Measurements from ENCODE around the gene MEGF10.

Gene MEGF10

DNA sequence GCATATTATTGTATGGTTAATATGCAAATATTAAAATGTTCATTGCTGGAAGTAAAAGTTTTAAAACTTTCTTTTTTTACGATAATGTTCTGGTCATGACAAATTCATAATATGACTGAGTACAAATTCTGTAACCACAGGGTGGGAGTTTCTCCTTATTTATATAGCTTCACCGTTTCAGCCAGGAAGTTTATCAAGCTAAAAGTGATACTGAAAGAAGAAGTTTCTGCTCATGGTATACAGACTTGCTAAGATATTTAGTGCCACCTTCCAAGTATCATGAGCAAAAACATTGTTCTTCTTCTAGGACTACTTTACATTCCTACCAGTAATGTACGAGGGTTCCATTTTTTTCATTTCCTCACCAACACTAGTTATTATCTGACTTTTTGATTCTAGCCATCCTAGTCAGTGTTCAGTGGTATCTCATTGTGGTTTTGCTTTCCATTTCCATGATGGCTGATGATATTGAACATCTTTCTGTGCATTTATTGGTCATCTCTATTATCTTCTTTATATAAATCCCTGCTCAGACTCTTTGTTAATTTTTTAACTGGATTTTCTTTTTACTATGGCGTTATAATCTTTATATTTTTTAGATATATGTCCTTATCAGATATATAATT, 132.7 kb downstream of the MEGF10 start:
- no peak overlapping the region for H3K4me3 ChIP-seq (ENCODE audit: low read length)
- no peak for DNase-seq (ENCODE audit: low read depth, low spot score)

DNA sequence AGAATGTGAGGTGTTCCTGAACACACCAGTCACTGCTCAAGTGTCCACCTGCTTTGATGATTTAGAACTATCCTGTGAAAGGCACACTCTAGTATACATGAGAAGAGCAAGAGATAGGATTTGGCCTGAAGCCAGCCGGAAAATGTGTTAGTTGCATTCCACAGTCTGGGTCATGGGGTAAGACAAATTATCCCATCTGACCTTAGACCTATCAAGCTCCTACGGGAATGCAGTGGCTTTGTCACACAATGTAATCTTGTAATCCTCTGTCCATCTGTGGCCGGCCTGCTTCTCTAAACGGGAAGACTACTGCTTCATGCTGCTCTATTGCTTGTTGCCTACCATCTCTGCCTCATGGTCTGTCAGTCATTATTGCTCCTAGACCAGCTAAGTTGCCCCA, 134.4 kb downstream of the MEGF10 start:
- H3K4me3 ChIP-seq (ENCODE audit: low read length): no peak overlapping the region
- no peak for DNase-seq (ENCODE audit: low read depth, low spot score)

DNA sequence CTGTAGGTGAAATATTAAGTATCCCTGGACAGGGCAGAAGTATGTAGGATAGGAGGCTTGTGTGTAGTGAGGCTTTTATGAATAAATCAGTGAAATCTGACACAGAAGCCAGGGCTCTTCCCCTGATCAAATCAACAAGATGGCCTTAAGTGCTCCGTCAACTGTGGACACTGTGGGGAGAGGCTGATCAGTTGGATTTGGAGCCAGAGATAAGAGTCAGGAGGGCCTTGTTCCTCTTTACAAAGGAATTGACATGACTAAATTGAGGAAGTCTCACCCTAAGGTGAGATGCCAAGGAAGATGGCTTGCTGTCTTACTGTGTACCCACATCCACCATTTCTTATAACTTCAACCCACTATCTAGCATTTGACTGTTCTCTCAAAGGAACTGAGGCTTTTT, 135.3 kb downstream of the MEGF10 start:
- DNase-seq (ENCODE audit: low read depth, low spot score): no peak
- no peak overlapping the region for H3K4me3 ChIP-seq (ENCODE audit: low read length)

DNA sequence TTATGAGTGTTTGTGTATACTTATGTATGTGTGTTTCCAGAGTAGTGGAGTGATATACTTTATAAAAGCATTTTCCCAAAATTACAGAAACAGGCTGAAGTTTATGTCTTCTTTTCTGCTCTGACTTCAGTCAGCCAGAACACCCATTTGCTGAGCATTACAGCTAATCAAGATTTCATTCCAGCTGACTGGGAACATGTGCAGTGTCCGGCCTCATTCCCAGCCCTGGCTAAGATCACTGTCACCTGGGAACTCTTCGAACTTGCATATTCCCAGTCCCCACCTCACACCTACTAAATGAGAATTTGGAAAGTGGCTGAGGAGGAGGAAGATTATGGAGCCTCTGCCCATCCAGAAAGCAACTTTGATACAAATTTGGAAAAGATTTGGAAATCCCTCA, 136.1 kb downstream of the MEGF10 start:
- H3K4me3 ChIP-seq (ENCODE audit: low read length): no peak overlapping the region
- no peak for DNase-seq (ENCODE audit: low read depth, low spot score)

DNA sequence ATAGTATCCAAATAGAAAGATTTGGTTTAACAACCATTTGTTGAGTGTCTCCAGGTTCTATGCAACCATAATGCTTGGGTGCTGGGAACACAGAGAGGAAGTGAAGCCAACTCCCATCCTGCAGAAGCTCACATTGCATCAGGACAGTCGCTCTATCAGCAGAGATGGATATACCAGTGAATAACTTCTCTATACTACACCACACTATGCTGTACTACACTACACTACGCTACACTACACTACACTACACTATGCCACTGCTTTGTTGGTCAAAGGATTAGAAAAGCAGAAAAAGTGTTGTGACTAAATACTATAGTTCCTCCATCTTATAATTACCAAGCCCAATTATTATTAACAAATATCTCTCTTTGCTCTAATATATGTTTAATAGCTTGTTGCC, 137.7 kb downstream of the MEGF10 start:
- no peak overlapping the region for H3K4me3 ChIP-seq (ENCODE audit: low read length)
- no peak for DNase-seq (ENCODE audit: low read depth, low spot score)

DNA sequence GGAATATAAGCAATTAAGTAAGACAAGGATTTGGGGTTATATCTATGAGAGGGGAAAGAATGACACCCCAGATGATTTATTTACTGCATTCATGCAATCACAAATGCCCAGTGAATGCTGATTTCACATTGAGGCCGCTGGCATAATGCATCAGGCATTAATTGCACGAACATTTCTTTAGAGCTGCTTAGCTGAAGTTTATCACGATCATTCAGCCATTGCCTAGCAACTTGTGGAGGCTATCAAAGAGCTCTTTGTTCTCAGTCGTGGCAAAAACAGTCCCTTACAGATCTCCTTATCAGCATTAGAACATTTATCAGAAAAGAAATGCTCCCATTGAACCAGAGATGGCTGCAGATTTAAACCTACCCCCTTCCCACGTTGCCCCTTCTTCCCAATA, 138.2 kb downstream of the MEGF10 start:
- no peak overlapping the region for H3K4me3 ChIP-seq (ENCODE audit: low read length)
- DNase-seq (ENCODE audit: low read depth, low spot score): no peak

DNA sequence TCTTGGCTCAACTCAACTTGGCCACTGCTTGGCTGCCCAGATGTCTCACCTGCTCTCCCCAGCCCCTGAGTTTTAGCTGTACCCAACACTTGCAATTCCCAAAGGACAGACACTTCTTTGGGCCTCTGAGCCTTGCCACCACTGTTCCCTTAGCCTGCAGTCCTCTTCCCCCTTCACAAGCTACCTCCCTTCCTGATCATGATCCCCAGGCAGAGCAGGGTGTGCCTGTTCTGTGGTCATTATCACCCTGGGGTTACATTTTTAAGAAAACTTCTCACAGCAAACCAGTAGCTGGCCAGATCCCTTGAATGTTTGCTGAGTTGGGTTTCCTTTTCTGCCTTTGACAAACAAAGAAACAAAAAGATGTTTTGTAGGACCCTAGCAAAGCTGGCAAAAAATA, 139.3 kb downstream of the MEGF10 start:
- no peak for DNase-seq (ENCODE audit: low read depth, low spot score)
- no peak overlapping the region for H3K4me3 ChIP-seq (ENCODE audit: low read length)

DNA sequence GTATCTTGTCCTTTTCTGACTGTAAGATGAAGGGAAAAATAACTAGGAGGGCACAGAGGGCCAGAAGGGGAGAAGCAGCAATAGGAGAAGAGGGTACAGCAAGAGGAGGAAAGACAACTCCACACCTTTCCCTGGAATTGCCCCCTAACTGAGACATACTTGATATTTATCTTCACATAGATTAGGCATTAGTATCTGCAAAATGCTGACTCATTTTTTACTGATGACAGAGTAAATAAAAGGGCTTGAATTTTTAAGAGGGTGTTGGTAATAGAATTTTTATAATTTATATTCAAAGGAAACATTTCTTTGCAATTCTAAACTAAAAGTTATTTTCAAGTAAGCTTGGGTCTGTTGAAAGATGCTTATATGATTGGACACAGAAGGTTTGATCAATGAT, 140.0 kb downstream of the MEGF10 start:
- no peak overlapping the region for H3K4me3 ChIP-seq (ENCODE audit: low read length)
- no peak for DNase-seq (ENCODE audit: low read depth, low spot score)

DNA sequence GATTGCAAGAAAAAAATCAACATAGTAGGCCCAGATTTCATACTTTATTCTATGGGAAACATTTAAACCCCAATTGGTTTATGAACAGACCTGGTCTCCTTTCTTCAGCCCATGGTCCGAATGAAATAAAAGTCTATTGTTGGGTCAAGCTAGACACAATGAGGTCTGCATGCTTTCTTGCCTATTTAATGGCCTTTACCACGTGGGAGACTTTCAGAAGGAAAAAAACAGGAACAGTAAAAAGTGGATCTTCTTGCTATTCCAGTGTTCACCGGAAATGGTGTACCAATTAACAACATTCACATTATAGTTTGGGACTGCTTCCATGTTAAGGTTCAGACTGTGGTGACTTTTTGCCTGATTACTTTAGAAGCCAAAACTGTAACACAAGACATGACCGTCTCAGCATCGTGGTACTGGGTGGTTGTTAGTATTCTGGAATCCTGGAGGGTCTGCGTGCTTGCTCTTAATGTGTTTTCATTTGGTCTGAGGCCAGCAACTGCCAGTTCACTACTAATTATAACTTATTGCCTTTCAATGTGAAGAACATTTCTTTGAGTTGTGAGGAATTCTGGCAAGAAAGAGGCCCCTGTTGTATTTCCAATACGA, 141.5 kb downstream of the MEGF10 start:
- H3K4me3 ChIP-seq (ENCODE audit: low read length): no peak overlapping the region
- no peak for DNase-seq (ENCODE audit: low read depth, low spot score)

DNA sequence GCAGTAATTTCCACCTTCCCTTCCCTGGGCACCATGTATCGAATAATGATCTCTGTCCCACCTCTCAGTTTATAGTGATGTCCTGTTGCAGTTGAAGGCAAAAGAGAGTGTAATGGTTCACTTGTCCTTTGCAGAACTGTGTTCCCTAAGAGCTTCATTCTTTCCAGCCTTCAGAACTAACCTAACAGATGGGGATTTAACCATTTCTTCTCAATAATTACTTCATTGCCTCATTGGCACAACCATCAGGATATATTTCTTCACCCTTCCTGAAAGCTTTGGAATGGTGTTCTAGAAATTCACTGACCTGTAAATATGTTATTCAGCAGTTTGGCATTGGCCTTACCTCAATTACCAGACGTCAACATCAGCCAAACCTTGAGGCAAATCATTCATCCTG, 142.9 kb downstream of the MEGF10 start:
- no peak overlapping the region for H3K4me3 ChIP-seq (ENCODE audit: low read length)
- no peak for DNase-seq (ENCODE audit: low read depth, low spot score)

DNA sequence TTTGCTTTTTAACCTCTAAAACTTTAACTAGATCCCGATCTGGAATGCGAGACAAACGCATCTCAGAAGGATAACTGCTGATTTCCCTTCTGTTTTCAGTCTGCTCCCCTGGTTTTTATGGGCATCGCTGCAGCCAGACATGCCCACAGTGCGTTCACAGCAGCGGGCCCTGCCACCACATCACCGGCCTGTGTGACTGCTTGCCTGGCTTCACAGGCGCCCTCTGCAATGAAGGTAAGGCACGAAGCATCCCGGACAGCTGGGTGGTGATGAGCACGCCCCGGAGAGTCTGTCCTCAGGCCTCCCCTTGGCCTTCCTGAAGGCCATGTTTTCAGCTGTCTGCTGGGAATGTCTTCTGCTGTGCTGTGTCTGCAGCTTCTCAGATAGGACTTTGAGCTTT, 144.0 kb downstream of the MEGF10 start:
- no peak for DNase-seq (ENCODE audit: low read depth, low spot score)
- H3K4me3 ChIP-seq (ENCODE audit: low read length): no peak overlapping the region

DNA sequence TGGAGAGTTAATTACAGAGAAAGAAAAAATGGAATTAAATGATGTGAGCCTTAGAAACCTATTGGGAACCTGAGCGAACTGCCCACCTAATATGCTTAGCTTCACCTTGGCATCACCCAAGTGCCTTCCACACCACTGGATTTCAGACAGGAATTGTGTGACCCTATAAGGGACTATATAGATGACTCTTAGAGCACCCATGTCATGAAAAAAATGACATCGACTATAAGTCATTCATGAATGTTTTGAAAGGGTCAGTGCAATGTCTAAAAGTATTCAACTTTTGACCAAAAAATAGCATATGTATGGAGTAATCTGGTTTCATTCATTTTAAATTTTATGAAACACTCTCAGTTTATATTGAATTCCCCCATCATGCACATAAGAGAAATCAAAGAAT, 145.2 kb downstream of the MEGF10 start:
- no peak for DNase-seq (ENCODE audit: low read depth, low spot score)
- H3K4me3 ChIP-seq (ENCODE audit: low read length): no peak overlapping the region

DNA sequence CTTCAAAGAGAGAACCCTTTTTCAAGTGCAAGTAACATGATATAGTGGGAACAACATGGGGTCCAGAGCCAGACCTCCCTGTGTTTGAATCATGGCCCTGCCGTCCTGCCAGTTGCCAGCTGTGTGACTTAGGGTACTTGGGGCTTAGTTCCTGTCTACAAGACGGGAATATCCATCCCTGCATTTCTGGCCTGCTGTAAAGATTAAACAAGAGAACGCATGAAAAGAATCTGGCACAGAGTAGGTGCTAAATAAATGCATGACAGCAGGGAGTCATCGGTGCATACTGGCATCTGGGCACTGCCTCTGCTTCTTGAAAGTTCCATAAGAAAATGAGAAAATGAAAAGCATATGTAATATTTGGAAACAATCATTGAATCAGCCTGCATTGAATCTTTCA, 149.0 kb downstream of the MEGF10 start:
- H3K4me3 ChIP-seq (ENCODE audit: low read length): no peak overlapping the region
- no peak for DNase-seq (ENCODE audit: low read depth, low spot score)

DNA sequence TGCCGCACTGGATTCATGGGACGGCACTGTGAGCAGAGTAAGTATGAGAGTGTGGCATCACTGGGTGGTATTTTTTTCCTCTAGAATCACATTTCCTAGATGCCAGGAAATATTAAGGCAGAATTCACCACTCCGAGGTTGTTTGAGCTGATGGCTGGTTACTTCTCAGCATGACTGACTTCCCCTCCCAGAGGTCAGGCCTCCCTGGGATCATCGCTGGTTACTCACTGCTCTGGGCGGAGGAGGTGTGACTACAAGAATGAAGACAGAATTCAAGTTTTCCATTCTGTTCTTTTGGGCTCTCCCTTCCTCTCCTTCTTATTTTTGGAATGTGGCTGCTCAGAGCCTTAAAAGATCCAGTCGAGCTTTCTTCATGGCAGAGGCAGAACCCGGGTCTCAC, 150.2 kb downstream of the MEGF10 start:
- DNase-seq (ENCODE audit: low read depth, low spot score): no peak
- no peak overlapping the region for H3K4me3 ChIP-seq (ENCODE audit: low read length)

DNA sequence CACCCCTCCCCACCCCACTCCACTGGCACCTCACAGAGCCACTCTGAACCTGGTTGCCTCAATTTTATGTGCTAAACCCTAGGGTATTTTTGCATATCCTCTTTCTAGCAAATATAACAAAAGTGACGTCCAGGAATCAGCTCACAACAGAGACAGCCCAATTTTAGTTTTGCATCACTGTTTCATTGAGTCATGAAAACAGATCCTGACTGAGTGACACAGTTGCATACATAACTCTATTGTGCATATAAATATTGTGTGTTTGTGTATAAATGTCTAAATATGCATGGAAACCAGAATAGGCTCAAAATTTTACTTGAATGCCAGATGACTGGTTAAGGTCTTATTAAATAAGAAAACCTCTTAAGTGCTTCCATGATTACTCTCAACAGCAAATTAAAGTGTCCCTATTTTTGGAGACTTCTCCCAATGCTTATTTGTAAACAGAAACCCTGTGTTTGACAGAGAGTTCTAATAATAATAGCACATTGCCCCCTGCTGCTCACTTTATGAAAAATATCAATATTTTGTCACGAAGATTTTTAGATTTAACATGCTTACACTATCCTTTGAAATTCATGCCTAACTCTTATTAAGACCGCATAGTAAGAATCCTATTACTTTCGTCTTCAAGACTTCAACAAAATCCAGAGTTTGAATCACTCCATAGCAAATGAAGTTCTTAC, 151.3 kb downstream of the MEGF10 start:
- peak; percentile 2 for DNase-seq (ENCODE audit: low read depth, low spot score)
- no peak overlapping the region for H3K4me3 ChIP-seq (ENCODE audit: low read length)

DNA sequence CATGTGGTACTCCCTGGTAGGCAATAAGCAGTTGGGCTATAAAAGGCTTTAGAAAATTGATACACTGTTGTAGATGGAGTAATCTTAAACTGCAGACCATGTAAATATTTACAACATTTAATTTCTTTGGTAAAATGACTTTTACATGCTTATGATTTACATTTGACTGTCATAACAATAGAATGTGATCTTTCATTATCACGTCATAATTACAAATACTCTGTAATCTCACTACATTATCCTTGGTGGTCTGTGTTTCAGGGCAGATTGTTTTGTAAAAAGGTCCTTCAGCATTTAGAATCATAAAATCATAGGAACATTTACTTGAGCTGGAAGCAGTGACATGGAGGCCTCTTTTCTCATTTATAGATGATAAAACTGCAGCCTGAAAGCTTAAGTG, 153.6 kb downstream of the MEGF10 start:
- DNase-seq (ENCODE audit: low read depth, low spot score): no peak
- H3K4me3 ChIP-seq (ENCODE audit: low read length): no peak overlapping the region

DNA sequence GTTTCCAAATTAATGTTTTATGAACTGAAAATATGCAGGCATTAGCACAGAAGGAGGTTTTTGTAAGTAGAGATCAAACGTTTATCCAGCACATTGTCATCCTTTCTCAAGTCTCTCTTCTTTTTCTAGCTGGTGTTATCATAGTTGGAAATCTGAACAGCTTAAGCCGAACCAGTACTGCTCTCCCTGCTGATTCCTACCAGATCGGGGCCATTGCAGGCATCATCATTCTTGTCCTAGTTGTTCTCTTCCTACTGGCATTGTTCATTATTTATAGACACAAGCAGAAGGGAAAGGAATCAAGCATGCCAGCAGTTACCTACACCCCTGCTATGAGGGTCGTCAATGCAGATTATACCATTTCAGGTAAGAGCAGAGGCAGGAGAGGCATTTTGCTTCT, 154.7 kb downstream of the MEGF10 start:
- DNase-seq (ENCODE audit: low read depth, low spot score): no peak
- no peak overlapping the region for H3K4me3 ChIP-seq (ENCODE audit: low read length)

DNA sequence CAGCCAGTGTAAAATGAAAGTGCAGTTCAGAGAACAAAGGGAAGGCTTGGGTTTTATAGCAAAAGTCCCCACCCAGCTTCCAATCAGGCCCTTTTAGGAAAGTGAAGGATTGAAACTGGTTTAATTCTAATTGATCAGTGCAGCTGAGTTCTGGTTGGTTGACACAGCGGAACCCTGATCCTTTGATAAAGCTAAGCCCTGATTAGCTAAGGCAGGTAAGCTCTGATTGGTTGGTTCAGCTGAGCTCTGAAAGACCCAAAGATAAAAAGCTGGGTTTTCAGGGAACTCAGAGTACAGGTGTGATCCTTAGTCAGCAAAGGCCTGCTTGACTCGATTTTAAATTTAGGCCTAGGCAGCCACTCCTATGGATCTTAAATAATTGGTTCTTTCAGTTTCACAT, 156.0 kb downstream of the MEGF10 start:
- DNase-seq (ENCODE audit: low read depth, low spot score): no peak
- no peak overlapping the region for H3K4me3 ChIP-seq (ENCODE audit: low read length)

DNA sequence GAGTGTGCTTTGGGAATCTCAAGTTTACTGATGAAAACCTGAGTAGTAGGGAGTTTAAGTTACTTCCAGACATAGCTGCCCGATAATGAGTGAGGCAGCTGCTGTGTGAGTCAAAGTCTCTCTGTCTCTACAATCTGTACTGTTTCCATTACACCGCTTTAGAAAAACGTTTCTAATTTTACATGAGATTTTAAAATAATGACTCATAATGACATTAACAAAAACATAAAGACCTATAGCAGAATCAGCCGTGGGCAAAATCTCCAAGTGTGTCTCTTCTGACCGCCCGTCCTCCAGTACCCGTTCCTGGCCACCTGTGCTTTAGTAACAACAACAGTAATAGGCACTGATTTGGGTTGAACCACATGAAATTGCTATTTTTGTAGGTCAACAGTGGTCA, 157.2 kb downstream of the MEGF10 start:
- H3K4me3 ChIP-seq (ENCODE audit: low read length): no peak overlapping the region
- no peak for DNase-seq (ENCODE audit: low read depth, low spot score)

DNA sequence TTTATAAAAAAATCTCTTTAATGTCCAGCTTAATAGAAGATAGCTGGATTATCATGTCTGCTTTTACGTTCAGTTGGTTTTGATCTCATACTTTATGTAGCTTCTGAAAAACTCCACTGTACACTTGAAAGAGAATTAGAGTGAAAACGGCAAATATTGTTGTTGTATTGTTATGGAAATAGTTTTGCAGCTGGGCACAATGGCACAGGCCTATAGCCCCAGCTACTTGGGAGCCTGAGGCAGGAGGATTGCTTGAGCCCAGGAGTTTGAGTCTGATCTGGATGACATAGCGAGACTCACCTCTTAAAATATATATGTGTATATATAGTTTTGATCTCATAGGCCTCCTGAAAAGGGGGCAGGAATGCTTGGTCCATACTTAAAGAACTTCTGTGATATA, 159.4 kb downstream of the MEGF10 start:
- no peak overlapping the region for H3K4me3 ChIP-seq (ENCODE audit: low read length)
- DNase-seq (ENCODE audit: low read depth, low spot score): no peak

DNA sequence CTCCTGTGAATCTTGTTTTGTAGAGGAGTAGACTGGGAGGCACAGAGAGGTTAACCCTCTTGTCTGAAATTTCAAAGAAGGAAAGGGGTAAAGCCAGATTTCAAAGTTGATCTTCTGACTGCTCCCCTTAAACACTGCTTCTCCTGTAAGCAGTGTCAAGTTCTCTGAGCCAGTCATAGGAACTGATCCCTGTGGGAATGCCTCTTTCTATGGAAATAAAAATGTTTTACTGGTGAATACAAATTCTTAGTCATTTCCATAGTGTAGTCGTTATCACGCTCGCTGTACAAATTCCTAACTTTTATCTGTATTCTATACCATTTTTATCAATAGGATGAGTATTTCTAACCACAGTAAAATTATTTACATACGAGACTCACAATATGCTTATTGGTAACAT, 160.5 kb downstream of the MEGF10 start:
- no peak for DNase-seq (ENCODE audit: low read depth, low spot score)
- no peak overlapping the region for H3K4me3 ChIP-seq (ENCODE audit: low read length)
